ENCODE data around the gene RELB. TPM values are rescaled to one million over a fixed set of nuclear protein-coding genes. Genes with fewer than 3 reads are reported as not detected.

The RELB gene
- polyA plus RNA-seq, 2 donors = 7.2 TPM

DNA sequence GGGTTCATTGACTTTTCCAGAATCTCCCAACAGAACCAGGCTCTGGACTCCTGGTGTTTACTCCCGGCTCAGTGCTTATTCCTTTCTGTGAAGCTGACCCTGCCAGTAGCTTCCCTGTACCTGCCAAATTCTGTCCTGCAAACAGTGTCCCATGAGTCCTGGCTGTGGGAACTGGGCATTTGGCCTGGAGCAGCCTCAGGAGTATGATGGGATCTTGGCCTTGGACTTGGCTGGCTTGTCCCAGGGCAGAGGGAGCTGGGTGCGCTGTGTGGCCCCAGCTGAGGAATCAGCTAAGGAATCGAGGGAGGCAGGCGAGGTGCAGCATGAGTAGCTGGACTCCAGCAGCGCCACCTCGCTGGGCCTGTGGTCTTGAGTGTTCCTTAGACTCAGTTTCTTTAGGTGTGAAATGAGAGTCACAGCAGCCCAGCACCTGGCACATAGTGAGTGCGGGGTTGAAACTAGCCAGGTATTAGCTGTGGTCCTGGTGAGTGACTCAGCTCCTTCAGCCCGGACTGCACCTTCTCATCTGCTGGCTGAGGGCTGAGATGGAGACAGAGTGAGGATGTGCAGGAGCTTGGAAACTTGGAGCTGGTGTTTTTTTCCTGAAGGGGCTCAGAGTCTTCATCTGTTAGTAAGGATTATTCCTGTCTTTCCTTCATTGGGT lies 47.9 kb downstream of the RELB start:
- Histone ChIP-seq H3K4me3 (ENCODE audit: low read depth in 1 of 2, low read length in 2 of 2) (no peak overlapping the region), H3K27ac (ENCODE audit: low read depth in 2 of 2, low read length in 1 of 2) (peak overlapping the region in 1 of 2 donors; percentile 65), H3K27me3 (ENCODE audit: control insufficient read depth in 1 of 2, insufficient read depth in 2 of 2, low read length in 2 of 2) (no peaks in the 10 kb centered on the region), H3K36me3 (ENCODE audit: control insufficient read depth in 2 of 2, insufficient read depth in 2 of 2, low read length in 1 of 2) (peaks cover 14 to 31% of the 10 kb centered on the region in 2 donors), H3K4me1 (ENCODE audit: control insufficient read depth in 2 of 2, insufficient read depth in 2 of 2, low read length in 1 of 2) (peaks cover 14 to 17% of the 10 kb centered on the region in 2 donors), H3K9me3 (ENCODE audit: control insufficient read depth in 2 of 2, insufficient read depth in 1 of 2, low read depth in 1 of 2, low read length in 1 of 2) (no peaks in the 10 kb centered on the region)
- WGBS, 2 donors = 69 to 75% methylated on average over 8 of the region's 8 CpGs

DNA sequence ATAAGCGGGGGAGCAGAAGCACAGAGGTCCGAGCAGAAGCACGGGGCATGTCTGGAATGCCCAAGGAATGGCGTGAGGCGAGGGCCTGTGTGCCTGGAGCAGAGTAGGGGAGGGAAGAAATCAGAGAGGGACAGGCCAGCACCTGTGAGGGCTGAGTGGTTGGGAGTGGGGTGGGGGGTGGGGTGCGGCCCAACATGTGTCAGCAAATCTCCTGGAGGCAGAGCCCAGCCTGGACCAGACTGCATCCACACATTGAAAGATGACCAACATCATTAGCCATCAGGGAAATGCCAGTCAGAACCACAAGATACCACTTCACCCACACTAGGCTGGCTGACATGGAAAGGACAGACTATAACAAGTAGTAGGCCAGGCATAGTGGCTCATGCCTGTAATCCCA lies 48.8 kb downstream of the RELB start:
- Histone ChIP-seq H3K36me3 (ENCODE audit: control insufficient read depth in 2 of 2, insufficient read depth in 2 of 2, low read length in 1 of 2) (peaks cover 13 to 33% of the 10 kb centered on the region in 2 donors), H3K4me1 (ENCODE audit: control insufficient read depth in 2 of 2, insufficient read depth in 2 of 2, low read length in 1 of 2) (peaks cover 14 to 17% of the 10 kb centered on the region in 2 donors), H3K4me3 (ENCODE audit: low read depth in 1 of 2, low read length in 2 of 2) (no peak overlapping the region), H3K27me3 (ENCODE audit: control insufficient read depth in 1 of 2, insufficient read depth in 2 of 2, low read length in 2 of 2) (no peaks in the 10 kb centered on the region), H3K9me3 (ENCODE audit: control insufficient read depth in 2 of 2, insufficient read depth in 1 of 2, low read depth in 1 of 2, low read length in 1 of 2) (no peaks in the 10 kb centered on the region), H3K27ac (ENCODE audit: low read depth in 2 of 2, low read length in 1 of 2) (peak overlapping the region in 1 of 2 donors; percentile 16)
- WGBS, 2 donors = 69 to 83% methylated on average over 6 of the region's 6 CpGs

DNA sequence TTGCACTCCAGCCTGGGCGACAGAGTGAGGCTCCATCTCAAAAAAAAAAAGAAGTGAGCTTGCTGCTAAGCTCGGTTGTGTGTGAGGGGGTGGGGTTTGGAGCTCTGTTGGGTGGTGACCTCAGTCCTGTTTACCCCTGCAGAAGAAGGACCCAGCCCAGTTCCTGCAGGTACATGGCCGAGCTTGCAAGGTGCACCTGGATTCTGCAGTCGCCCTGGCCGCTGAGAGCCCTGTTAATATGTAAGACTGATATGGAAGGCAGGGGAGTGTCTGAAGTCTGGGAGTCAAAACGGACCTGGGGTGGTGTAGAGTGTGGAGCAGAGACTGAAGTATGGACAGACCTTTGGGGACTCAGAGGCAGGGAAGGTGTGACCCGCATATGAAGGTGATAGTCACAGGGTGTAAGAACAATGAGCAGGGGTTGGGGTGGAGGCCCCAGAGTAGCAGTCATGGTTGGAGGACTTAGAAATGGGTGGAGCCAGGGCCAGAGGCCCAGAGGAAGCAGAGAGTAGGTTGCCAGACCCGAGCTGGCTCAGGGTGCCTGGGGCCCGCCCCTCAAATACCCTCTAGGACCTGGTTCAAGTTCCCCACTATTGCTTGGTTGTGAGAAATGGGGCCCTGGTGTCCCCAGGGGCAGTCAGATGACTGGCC lies 50.8 kb downstream of the RELB start:
- H3K27me3 ChIP-seq (ENCODE audit: control insufficient read depth in 1 of 2, insufficient read depth in 2 of 2, low read length in 2 of 2) = no peaks in the 10 kb centered on the region
- peaks cover 13 to 36% of the 10 kb centered on the region in 2 donors for H3K36me3 ChIP-seq (ENCODE audit: control insufficient read depth in 2 of 2, insufficient read depth in 2 of 2, low read length in 1 of 2)
- peak overlapping the region; percentile 74 to 80 for H3K27ac ChIP-seq (ENCODE audit: low read depth in 2 of 2, low read length in 1 of 2)
- no peaks in the 10 kb centered on the region for H3K9me3 ChIP-seq (ENCODE audit: control insufficient read depth in 2 of 2, insufficient read depth in 1 of 2, low read depth in 1 of 2, low read length in 1 of 2)
- 38 to 45% methylated on average over 9 of the region's 9 CpGs for WGBS, 2 donors
- H3K4me1 ChIP-seq (ENCODE audit: control insufficient read depth in 2 of 2, insufficient read depth in 2 of 2, low read length in 1 of 2) = peaks cover 10 to 14% of the 10 kb centered on the region in 2 donors
- H3K4me3 ChIP-seq (ENCODE audit: low read depth in 1 of 2, low read length in 2 of 2) = no peak overlapping the region

DNA sequence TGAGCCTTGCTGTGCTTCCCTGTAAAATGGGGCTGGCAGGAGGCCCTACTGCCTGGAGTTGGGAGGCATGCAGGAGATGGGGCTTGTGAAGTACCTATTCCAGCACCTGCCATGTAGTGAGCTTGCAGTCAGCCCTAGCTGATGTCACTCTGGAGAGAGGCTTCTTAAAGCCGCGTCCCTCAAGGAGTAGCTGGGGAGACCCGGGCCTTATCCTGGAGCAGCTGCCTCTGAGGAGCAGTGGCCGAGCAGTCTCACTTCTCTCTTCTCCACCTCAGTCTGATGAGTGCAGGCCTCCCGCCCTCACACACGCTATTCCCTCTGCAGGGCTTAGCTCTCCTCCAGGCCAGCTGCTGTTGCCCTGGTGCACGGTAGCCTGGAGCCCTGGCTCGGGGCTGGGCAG lies 55.6 kb downstream of the RELB start:
- Histone ChIP-seq H3K27me3 (ENCODE audit: control insufficient read depth in 1 of 2, insufficient read depth in 2 of 2, low read length in 2 of 2) (no peaks in the 10 kb centered on the region), H3K4me3 (ENCODE audit: low read depth in 1 of 2, low read length in 2 of 2) (no peak overlapping the region), H3K4me1 (ENCODE audit: control insufficient read depth in 2 of 2, insufficient read depth in 2 of 2, low read length in 1 of 2) (peaks cover 4 to 9% of the 10 kb centered on the region in 2 donors), H3K36me3 (ENCODE audit: control insufficient read depth in 2 of 2, insufficient read depth in 2 of 2, low read length in 1 of 2) (peaks cover 28 to 80% of the 10 kb centered on the region in 2 donors), H3K27ac (ENCODE audit: low read depth in 2 of 2, low read length in 1 of 2) (no peak overlapping the region), H3K9me3 (ENCODE audit: control insufficient read depth in 2 of 2, insufficient read depth in 1 of 2, low read depth in 1 of 2, low read length in 1 of 2) (no peaks in the 10 kb centered on the region)
- 91 to 93% methylated on average over 8 of the region's 8 CpGs for WGBS, 2 donors

DNA sequence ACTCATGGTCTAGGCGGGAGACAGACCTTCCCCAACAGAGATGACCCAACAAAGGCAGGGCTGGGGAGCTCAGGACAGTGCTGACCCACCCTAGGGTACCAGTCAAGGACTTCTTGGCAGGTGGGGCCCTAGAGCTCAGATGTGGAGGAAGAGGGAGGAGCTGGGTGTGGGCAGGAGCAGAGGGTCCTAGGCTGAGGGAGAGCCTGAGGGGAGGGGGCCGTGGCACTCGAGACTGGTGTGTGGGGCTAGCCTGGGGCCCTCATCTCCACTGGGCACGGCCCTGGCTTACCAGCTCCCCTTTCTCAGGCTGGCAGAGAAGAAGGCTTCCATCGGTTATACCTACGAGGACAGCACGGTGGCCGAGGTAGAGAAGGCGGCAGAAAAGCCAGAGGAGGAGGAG lies 56.2 kb downstream of the RELB start:
- peaks cover 1 to 3% of the 10 kb centered on the region in 2 donors for H3K4me1 ChIP-seq (ENCODE audit: control insufficient read depth in 2 of 2, insufficient read depth in 2 of 2, low read length in 1 of 2)
- no peak overlapping the region for H3K4me3 ChIP-seq (ENCODE audit: low read depth in 1 of 2, low read length in 2 of 2)
- H3K9me3 ChIP-seq (ENCODE audit: control insufficient read depth in 2 of 2, insufficient read depth in 1 of 2, low read depth in 1 of 2, low read length in 1 of 2) = no peaks in the 10 kb centered on the region
- H3K27me3 ChIP-seq (ENCODE audit: control insufficient read depth in 1 of 2, insufficient read depth in 2 of 2, low read length in 2 of 2) = no peaks in the 10 kb centered on the region
- 84 to 87% methylated on average over 8 to 9 of the region's 9 CpGs for WGBS, 2 donors
- H3K36me3 ChIP-seq (ENCODE audit: control insufficient read depth in 2 of 2, insufficient read depth in 2 of 2, low read length in 1 of 2) = peaks cover 31 to 81% of the 10 kb centered on the region in 2 donors
- H3K27ac ChIP-seq (ENCODE audit: low read depth in 2 of 2, low read length in 1 of 2) = no peak overlapping the region

DNA sequence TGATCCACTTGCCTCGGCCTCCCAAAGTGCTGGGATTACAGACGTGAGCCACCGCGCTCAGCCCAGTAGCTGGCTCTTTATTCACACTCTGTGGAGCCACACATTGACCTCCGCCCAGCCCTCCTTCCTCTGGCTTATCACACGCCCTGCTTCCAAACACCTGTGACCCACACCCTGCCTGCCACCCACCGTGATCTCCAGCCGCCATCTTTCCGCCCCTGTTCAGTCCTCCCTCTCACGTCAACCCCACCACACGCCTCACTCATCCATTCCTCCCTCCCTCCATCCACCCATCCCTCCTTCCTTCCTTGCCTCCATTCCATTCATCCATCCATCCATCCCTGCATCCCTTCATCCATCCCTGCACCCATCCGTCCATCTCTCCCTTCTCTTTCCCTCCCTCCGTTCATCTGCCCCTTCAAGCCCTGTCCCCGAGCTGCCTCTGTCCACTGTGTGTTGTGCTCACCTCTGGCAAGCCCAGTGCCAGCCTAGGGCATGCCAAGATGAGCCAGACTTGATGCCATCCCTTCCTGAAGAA lies 57.4 kb downstream of the RELB start:
- Histone ChIP-seq H3K4me3 (ENCODE audit: low read depth in 1 of 2, low read length in 2 of 2) (no peak overlapping the region), H3K36me3 (ENCODE audit: control insufficient read depth in 2 of 2, insufficient read depth in 2 of 2, low read length in 1 of 2) (peaks cover 25 to 77% of the 10 kb centered on the region in 2 donors), H3K9me3 (ENCODE audit: control insufficient read depth in 2 of 2, insufficient read depth in 1 of 2, low read depth in 1 of 2, low read length in 1 of 2) (no peaks in the 10 kb centered on the region), H3K27me3 (ENCODE audit: control insufficient read depth in 1 of 2, insufficient read depth in 2 of 2, low read length in 2 of 2) (no peaks in the 10 kb centered on the region), H3K27ac (ENCODE audit: low read depth in 2 of 2, low read length in 1 of 2) (no peak overlapping the region), H3K4me1 (ENCODE audit: control insufficient read depth in 2 of 2, insufficient read depth in 2 of 2, low read length in 1 of 2) (peaks cover 0 to 2% of the 10 kb centered on the region in 2 donors)
- WGBS, 2 donors = 86 to 87% methylated on average over 14 of the region's 14 CpGs

DNA sequence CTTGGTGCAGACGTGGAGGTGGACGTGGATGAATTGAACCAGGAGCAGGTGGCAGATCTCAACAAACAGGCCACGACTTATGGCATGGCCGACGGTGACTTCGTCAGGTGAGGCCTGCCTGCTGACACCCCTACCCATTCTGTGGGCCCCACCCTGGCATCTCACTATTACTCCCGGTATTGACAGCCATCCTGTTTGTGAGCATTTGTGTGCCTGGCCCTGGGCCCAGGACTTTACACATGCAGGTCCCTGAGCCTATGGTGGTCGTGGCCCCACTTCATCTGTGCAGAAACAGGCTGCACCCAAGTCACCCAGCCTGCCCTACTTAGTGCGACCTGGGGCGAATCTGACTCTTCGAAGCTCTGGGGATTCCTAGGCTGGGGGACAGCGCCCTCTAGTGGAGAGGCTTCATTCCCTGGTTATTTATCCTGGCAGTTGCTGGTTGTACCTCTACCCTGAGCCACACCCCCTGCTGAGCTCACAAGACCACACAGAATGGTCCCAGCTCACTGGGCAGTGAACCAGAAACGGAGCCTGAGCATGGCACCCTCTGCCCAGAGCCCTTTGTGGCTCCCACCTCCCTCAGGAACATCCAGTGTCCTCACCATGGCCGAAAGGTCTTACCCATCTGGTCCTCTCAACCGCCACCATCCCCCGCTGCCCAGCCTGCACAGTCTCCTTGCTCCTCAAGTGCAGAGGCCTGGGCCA lies 58.1 kb downstream of the RELB start:
- no peak overlapping the region for H3K27ac ChIP-seq (ENCODE audit: low read depth in 2 of 2, low read length in 1 of 2)
- 50 to 54% methylated on average over 16 of the region's 16 CpGs for WGBS, 2 donors
- no peaks in the 10 kb centered on the region for H3K9me3 ChIP-seq (ENCODE audit: control insufficient read depth in 2 of 2, insufficient read depth in 1 of 2, low read depth in 1 of 2, low read length in 1 of 2)
- no peaks in the 10 kb centered on the region for H3K27me3 ChIP-seq (ENCODE audit: control insufficient read depth in 1 of 2, insufficient read depth in 2 of 2, low read length in 2 of 2)
- H3K4me1 ChIP-seq (ENCODE audit: control insufficient read depth in 2 of 2, insufficient read depth in 2 of 2, low read length in 1 of 2) = peaks cover 0 to 2% of the 10 kb centered on the region in 2 donors
- H3K4me3 ChIP-seq (ENCODE audit: low read depth in 1 of 2, low read length in 2 of 2) = no peak overlapping the region
- peaks cover 20 to 80% of the 10 kb centered on the region in 2 donors for H3K36me3 ChIP-seq (ENCODE audit: control insufficient read depth in 2 of 2, insufficient read depth in 2 of 2, low read length in 1 of 2)

DNA sequence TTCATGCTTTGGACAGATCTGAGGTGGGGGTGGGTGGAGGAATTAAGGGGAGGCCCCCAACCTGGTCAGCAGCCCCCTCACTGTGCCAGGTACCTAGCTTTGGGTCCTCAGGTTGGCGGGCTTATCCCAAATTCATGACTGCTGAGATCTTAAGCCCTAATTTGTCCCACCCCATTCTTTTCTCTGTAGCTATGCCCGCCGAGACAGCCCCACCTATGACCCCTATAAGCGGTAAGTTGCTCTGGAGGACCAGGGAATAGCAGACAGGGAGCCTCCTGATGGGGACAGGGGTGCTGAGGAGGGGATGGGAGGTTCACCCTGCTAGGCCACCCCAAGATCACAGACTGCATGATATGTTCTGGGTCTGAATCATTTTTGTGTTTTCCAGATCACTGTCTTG lies 60.7 kb downstream of the RELB start:
- Histone ChIP-seq H3K27me3 (ENCODE audit: control insufficient read depth in 1 of 2, insufficient read depth in 2 of 2, low read length in 2 of 2) (no peaks in the 10 kb centered on the region), H3K36me3 (ENCODE audit: control insufficient read depth in 2 of 2, insufficient read depth in 2 of 2, low read length in 1 of 2) (peaks cover 20 to 73% of the 10 kb centered on the region in 2 donors), H3K27ac (ENCODE audit: low read depth in 2 of 2, low read length in 1 of 2) (no peak overlapping the region), H3K4me1 (ENCODE audit: control insufficient read depth in 2 of 2, insufficient read depth in 2 of 2, low read length in 1 of 2) (peaks cover 0 to 2% of the 10 kb centered on the region in 2 donors), H3K4me3 (ENCODE audit: low read depth in 1 of 2, low read length in 2 of 2) (no peak overlapping the region), H3K9me3 (ENCODE audit: control insufficient read depth in 2 of 2, insufficient read depth in 1 of 2, low read depth in 1 of 2, low read length in 1 of 2) (no peaks in the 10 kb centered on the region)
- 94 to 96% methylated on average over 4 of the region's 4 CpGs for WGBS, 2 donors
